Loucy (cell line): Measurements from ENCODE around the gene PNMA8C.
"Not testable (repeated sequence)": the region's sequence is repeated elsewhere in the genome, so short reads cannot be mapped to it uniquely, and the experiment has no call there.

Source experiments
- H2AFZ ChIP-seq: fragments of 200-600 bp; sonication (generic); 2 replicates; pipeline ENCODE4 v1.6.0; 2016; ENCODE audit warnings: antibody characterized with exemption, mild to moderate bottlenecking, low read length, moderate library complexity
- H3F3A ChIP-seq: fragments of 200-600 bp; 2 replicates; pipeline ENCODE4 v1.6.0; 2016; ENCODE audit warnings: antibody characterized with exemption, low read depth, mild to moderate bottlenecking
- H3K27me3 ChIP-seq: fragments of 200-600 bp; sonication (generic); 2 replicates; pipeline ENCODE4 v1.6.1; 2014; ENCODE audit warnings: low read length, mild to moderate bottlenecking; ENCODE audit not compliant: insufficient read depth, poor library complexity, severe bottlenecking
- H3K36me3 ChIP-seq: fragments of 200-600 bp; sonication (generic); 2 replicates; pipeline ENCODE4 v1.6.1; 2016; ENCODE audit warnings: low read length; ENCODE audit not compliant: insufficient read depth
- H3K4me1 ChIP-seq: fragments of 200-600 bp; sonication (generic); 2 replicates; pipeline ENCODE4 v1.5.1; 2014; ENCODE audit warnings: low read length, mild to moderate bottlenecking; ENCODE audit not compliant: insufficient read depth, poor library complexity, severe bottlenecking
- H3K4me2 ChIP-seq: fragments of 200-600 bp; sonication (generic); 2 replicates; pipeline ENCODE4 v1.6.0; 2014; ENCODE audit warnings: antibody characterized with exemption, low read length, low read depth, mild to moderate bottlenecking; ENCODE audit not compliant: poor library complexity, severe bottlenecking
- H3K4me3 ChIP-seq: fragments of 200-600 bp; sonication (generic); 2 replicates; pipeline ENCODE4 v1.5.1; 2014; ENCODE audit warnings: low read length, mild to moderate bottlenecking, mixed read lengths; ENCODE audit not compliant: poor library complexity, severe bottlenecking
- H3K79me2 ChIP-seq: fragments of 200-600 bp; sonication (generic); 2 replicates; pipeline ENCODE4 v1.6.1; 2014; ENCODE audit warnings: low read length; ENCODE audit not compliant: insufficient read depth
- H3K9ac ChIP-seq: fragments of 200-600 bp; sonication (generic); 2 replicates; pipeline ENCODE4 v1.6.0; 2014; ENCODE audit warnings: mild to moderate bottlenecking, low read depth, low read length, moderate library complexity; ENCODE audit not compliant: poor library complexity, severe bottlenecking
- H3K9me2 ChIP-seq: fragments of 200-600 bp; sonication (generic); replicated peaks from 2 replicates; pipeline ENCODE4 v1.6.1; 2016; ENCODE audit warnings: low read depth, low read length, mixed read lengths
- H3K9me3 ChIP-seq: fragments of 200-600 bp; sonication (generic); 2 replicates; pipeline ENCODE4 v1.6.1; 2014; ENCODE audit warnings: mild to moderate bottlenecking, antibody characterized with exemption, low read length, low read depth; ENCODE audit not compliant: insufficient read depth
- H4K20me1 ChIP-seq: fragments of 200-600 bp; sonication (generic); 2 replicates; pipeline ENCODE4 v1.6.0; 2014; ENCODE audit warnings: antibody characterized with exemption, low read length, mild to moderate bottlenecking; ENCODE audit not compliant: insufficient read depth, poor library complexity, severe bottlenecking
- CTCF ChIP-seq: fragments of 200-600 bp; sonication (generic); conservative IDR thresholded peaks from 2 replicates; pipeline ENCODE4 v1.5.1; 2014; ENCODE audit warnings: mild to moderate bottlenecking, antibody characterized with exemption, low read length
- EZH2phosphoT487 ChIP-seq: fragments of 200-600 bp; IDR thresholded peaks from 2 replicates; pipeline ENCODE4 v1.6.1; 2018; ENCODE audit warnings: antibody characterized with exemption, mild to moderate bottlenecking, moderate library complexity, borderline replicate concordance

The PNMA8C gene

GRCh38 chr19:46442808-46443450 lies 14.2 kb upstream of the PNMA8C start:
- Histone ChIP-seq H3K9me3 (no peaks in the 10 kb centered on the region), H3K36me3 (no peaks in the 10 kb centered on the region), H3K4me1 (no peaks in the 10 kb centered on the region), H3K9ac (no peak overlapping the region), H4K20me1 (no peaks in the 10 kb centered on the region), H2AFZ (no peak overlapping the region), H3K79me2 (no peaks in the 10 kb centered on the region), H3K4me2 (no peak overlapping the region), H3F3A (no peaks in the 10 kb centered on the region), H3K4me3 (no peak overlapping the region), H3K27me3 (no peaks in the 10 kb centered on the region), H3K9me2 (no peaks in the 10 kb centered on the region)
- TF ChIP-seq EZH2phosphoT487 (no peak), CTCF (no peak)

GRCh38 chr19:46441866-46442265 lies 13.1 kb upstream of the PNMA8C start:
- TF ChIP-seq EZH2phosphoT487 (no peak), CTCF (no peak)
- H3K27me3 ChIP-seq = no peaks in the 10 kb centered on the region
- H3K4me2 ChIP-seq = no peak overlapping the region
- no peak overlapping the region for H3K4me3 ChIP-seq
- H4K20me1 ChIP-seq = no peaks in the 10 kb centered on the region
- H3F3A ChIP-seq = no peaks in the 10 kb centered on the region
- no peaks in the 10 kb centered on the region for H3K79me2 ChIP-seq
- no peaks in the 10 kb centered on the region for H3K9me3 ChIP-seq
- no peaks in the 10 kb centered on the region for H3K4me1 ChIP-seq
- H3K36me3 ChIP-seq = no peaks in the 10 kb centered on the region
- no peak overlapping the region for H3K9ac ChIP-seq
- no peaks in the 10 kb centered on the region for H3K9me2 ChIP-seq
- peak overlapping the region; percentile 57; the same call in 1 of the 2 replicates for H2AFZ ChIP-seq

- not testable (repeated sequence) for H3K36me3 ChIP-seq, H3K4me1 ChIP-seq, H2AFZ ChIP-seq, H3K79me2 ChIP-seq, H3K27me3 ChIP-seq, H3K9me3 ChIP-seq, H4K20me1 ChIP-seq, H3K4me3 ChIP-seq, H3K4me2 ChIP-seq, H3F3A ChIP-seq, H3K9me2 ChIP-seq, H3K9ac ChIP-seq
Observed at GRCh38 chr19:46435689-46436088, 7.0 kb upstream of the PNMA8C start.

- H3K9me2 ChIP-seq = no peaks in the 10 kb centered on the region
- H3K79me2 ChIP-seq = no peaks in the 10 kb centered on the region
- no peak overlapping the region for H3K4me3 ChIP-seq
- H3F3A ChIP-seq = no peaks in the 10 kb centered on the region
- no peaks in the 10 kb centered on the region for H3K9me3 ChIP-seq
- no peaks in the 10 kb centered on the region for H3K36me3 ChIP-seq
- no peak overlapping the region for H2AFZ ChIP-seq
- TF ChIP-seq EZH2phosphoT487 = no peak
- no peak for TF ChIP-seq CTCF
- no peaks in the 10 kb centered on the region for H3K27me3 ChIP-seq
- H3K9ac ChIP-seq = no peak overlapping the region
- H3K4me2 ChIP-seq = no peak overlapping the region
- H3K4me1 ChIP-seq = no peaks in the 10 kb centered on the region
- no peaks in the 10 kb centered on the region for H4K20me1 ChIP-seq
Observed at GRCh38 chr19:46435009-46435408, 6.3 kb upstream of the PNMA8C start.

- not testable (repeated sequence) for H4K20me1 ChIP-seq, H3K36me3 ChIP-seq, H3K4me3 ChIP-seq, H3K4me1 ChIP-seq, H3K9me3 ChIP-seq, H3K9ac ChIP-seq, H3K4me2 ChIP-seq, H3F3A ChIP-seq, H3K9me2 ChIP-seq, H2AFZ ChIP-seq, H3K27me3 ChIP-seq, H3K79me2 ChIP-seq
Observed at GRCh38 chr19:46433470-46433869, 4.7 kb upstream of the PNMA8C start.
